ENCODE results near the gene ATP2C1. TPM values are rescaled to one million over a fixed set of nuclear protein-coding genes. Genes with fewer than 3 reads are reported as not detected.

ATP2C1 gene
- total and polyA plus RNA-seq, 2 of the 13 experiments (the other 11 are each of a cell fraction or from before 2014, with no cell fraction given) = 32.4 to 37.6 TPM

DNA sequence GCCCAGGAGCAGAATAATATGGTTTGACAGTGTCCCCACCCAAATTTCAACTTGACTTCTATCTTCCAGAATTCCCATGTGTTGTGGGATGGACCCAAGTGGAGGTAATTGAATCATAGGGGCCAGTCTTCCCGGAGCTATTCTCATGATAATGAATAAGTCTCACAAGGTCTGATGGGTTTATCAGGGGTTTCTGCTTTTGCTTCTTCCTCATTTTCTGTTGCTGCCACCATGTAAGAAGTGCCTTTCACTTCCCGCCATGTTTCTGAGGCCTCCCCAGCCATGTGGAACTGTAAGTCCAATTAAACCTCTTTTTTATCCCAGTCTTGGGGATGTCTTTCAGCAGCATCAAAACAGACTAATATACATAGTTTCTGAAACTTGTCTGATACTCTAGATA lies 28.4 kb upstream of the ATP2C1 start:
- intact Hi-C loops (cut with micrococcal nuclease; ENCODE audit: unreplicated experiment) = no loop called here

DNA sequence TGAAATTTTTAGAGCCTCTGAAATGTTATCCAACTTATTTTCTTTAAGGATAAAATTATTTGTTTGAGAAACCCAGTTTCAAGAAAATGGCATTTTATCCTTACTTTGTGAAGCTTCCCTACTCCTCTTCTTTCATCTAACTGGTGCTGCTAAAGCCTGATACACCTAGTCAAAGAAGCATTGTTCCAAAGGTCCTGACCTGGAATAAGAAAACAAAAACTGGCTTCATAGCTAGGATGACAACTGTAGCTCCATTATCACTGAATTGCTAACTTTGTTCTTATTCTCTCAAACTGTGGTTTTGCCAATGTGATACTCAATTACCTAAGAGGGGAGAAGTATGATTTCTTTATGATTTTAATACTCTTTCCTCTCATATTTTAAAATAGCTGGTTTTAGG lies 27.6 kb upstream of the ATP2C1 start:
- TF ChIP-seq NR2F6 (IDR thresholded peaks at IDR 0.05) (peak; percentile 46; the same call in 1 of the 2 replicates), NR2F6 (CRISPR knock-in tag; IDR thresholded peaks at IDR 0.05) (peak; percentile 46; the same call in 1 of the 2 replicates), SOX13 (IDR thresholded peaks at IDR 0.05) (no peak), SOX13 (CRISPR knock-in tag; conservative IDR thresholded peaks at IDR 0.05 in 1 of 2, IDR thresholded peaks at IDR 0.05 in 1 of 2) (peak in 1 of 2 experiments; percentile 80; a peak in 2 of 4 replicates), DZIP1 (CRISPR knock-in tag; IDR thresholded peaks at IDR 0.05) (no peak), SOX5 (CRISPR knock-in tag; IDR thresholded peaks at IDR 0.05; ENCODE audit: borderline replicate concordance) (peak; percentile 70; the same call in 1 of the 2 replicates)
- Histone ChIP-seq H4K20me1 (ENCODE audit: insufficient read depth, low read length) (no peaks in the 10 kb centered on the region), H3K27ac (ENCODE audit: extremely low read length, insufficient read depth, low read length) (no peak overlapping the region), H3K9me3 (ENCODE audit: low read length) (no peaks in the 10 kb centered on the region), H3K4me3 (replicated peaks in 1 of 3; ENCODE audit: insufficient read depth in 1 of 3, low read depth in 2 of 3, low read length in 3 of 3) (no peak overlapping the region), H3K79me2 (ENCODE audit: insufficient read depth, low read length) (no peaks in the 10 kb centered on the region), H3K4me1 (ENCODE audit: insufficient read depth, low read length) (peaks cover 16% of the 10 kb centered on the region; the same call in 1 of the 2 replicates), H3K4me2 (ENCODE audit: low read depth, low read length) (no peak overlapping the region), H3K27me3 (ENCODE audit: control insufficient read depth in 1 of 2, insufficient read depth in 2 of 2, low read length in 2 of 2) (no peaks in the 10 kb centered on the region), H3K9ac (ENCODE audit: insufficient read depth, low read depth, low read length) (no peak overlapping the region), H2AFZ (ENCODE audit: low read length) (no peak overlapping the region), H3K36me3 (replicated peaks in 1 of 2; ENCODE audit: control insufficient read depth in 1 of 2, insufficient read depth in 2 of 2, low read length in 2 of 2) (no peaks in the 10 kb centered on the region)
- ATAC-seq (no peak), FAIRE-seq (peak; percentile 36), DNase-seq (ENCODE audit: low spot score) (peak; percentile 42)
- in situ Hi-C loops (cut with HindIII; ENCODE audit: extremely low pct_ligation_motif_present, low pct_unique_long_range_greater_than_20kb) = no loop called here
- ChIA-PET CTCF (ENCODE audit: low intra/inter-chr PET ratio, low total read pairs) (no interaction called here), POLR2A (no interaction called here)
- BruUV-seq (replicated peaks) = no TSS peak
- intact Hi-C loops (cut with micrococcal nuclease; ENCODE audit: unreplicated experiment) = no loop called here

More for the DNA sequence above, 28.4 kb upstream of the ATP2C1 start:
- no peak overlapping the region for H3K27ac ChIP-seq (ENCODE audit: extremely low read length, insufficient read depth, low read length)
- no peak for FAIRE-seq
- H3K4me2 ChIP-seq (ENCODE audit: low read depth, low read length) = no peak overlapping the region
- DNase-seq (ENCODE audit: low spot score) = no peak
- H2AFZ ChIP-seq (ENCODE audit: low read length) = no peak overlapping the region
- in situ Hi-C loops (cut with HindIII; ENCODE audit: extremely low pct_ligation_motif_present, low pct_unique_long_range_greater_than_20kb) = no loop called here
- H3K9ac ChIP-seq (ENCODE audit: insufficient read depth, low read depth, low read length) = no peak overlapping the region
- H3K4me3 ChIP-seq (replicated peaks in 1 of 3; ENCODE audit: insufficient read depth in 1 of 3, low read depth in 2 of 3, low read length in 3 of 3) = no peak overlapping the region
- ATAC-seq = no peak
- H3K79me2 ChIP-seq (ENCODE audit: insufficient read depth, low read length) = no peaks in the 10 kb centered on the region
- TF ChIP-seq NR1H2 (CRISPR knock-in tag; IDR thresholded peaks at IDR 0.05; ENCODE audit: borderline replicate concordance, low read depth) (no peak), CBFB (CRISPR knock-in tag; IDR thresholded peaks at IDR 0.05) (no peak)
- no TSS peak for BruUV-seq (replicated peaks)
- H4K20me1 ChIP-seq (ENCODE audit: insufficient read depth, low read length) = no peaks in the 10 kb centered on the region
- peaks cover 16% of the 10 kb centered on the region; the same call in 1 of the 2 replicates for H3K4me1 ChIP-seq (ENCODE audit: insufficient read depth, low read length)
- POLR2A ChIA-PET = no interaction called here
- H3K27me3 ChIP-seq (ENCODE audit: control insufficient read depth in 1 of 2, insufficient read depth in 2 of 2, low read length in 2 of 2) = no peaks in the 10 kb centered on the region
- no peaks in the 10 kb centered on the region for H3K36me3 ChIP-seq (replicated peaks in 1 of 2; ENCODE audit: control insufficient read depth in 1 of 2, insufficient read depth in 2 of 2, low read length in 2 of 2)
- CTCF ChIA-PET (ENCODE audit: low intra/inter-chr PET ratio, low total read pairs) = no interaction called here
- no peaks in the 10 kb centered on the region for H3K9me3 ChIP-seq (ENCODE audit: low read length)
- 70% methylated on average over 2 of the region's 2 CpGs for WGBS (ENCODE audit: low lambda C conversion rate)

All from HepG2 (cell line).